Stimulated activated CD8-positive, alpha-beta memory T cell treated with anti-CD3 and anti-CD28 coated beads, Interleukin-4, amount 100 ng/mL, for 1 hour (primary cell): Measurements from ENCODE around the gene IMP4.
A peak's percentile ranks its signal among the peaks of the same experiment; 100 is the strongest.

Experiments
- DNase-seq, 2 donors: peaks; one replicate each; pipeline ENCODE4 v3.0.0-alpha.2; 2020; ENCODE audit warnings: low read depth in 2 of 2, low spot score in 1 of 2

Gene IMP4

DNA sequence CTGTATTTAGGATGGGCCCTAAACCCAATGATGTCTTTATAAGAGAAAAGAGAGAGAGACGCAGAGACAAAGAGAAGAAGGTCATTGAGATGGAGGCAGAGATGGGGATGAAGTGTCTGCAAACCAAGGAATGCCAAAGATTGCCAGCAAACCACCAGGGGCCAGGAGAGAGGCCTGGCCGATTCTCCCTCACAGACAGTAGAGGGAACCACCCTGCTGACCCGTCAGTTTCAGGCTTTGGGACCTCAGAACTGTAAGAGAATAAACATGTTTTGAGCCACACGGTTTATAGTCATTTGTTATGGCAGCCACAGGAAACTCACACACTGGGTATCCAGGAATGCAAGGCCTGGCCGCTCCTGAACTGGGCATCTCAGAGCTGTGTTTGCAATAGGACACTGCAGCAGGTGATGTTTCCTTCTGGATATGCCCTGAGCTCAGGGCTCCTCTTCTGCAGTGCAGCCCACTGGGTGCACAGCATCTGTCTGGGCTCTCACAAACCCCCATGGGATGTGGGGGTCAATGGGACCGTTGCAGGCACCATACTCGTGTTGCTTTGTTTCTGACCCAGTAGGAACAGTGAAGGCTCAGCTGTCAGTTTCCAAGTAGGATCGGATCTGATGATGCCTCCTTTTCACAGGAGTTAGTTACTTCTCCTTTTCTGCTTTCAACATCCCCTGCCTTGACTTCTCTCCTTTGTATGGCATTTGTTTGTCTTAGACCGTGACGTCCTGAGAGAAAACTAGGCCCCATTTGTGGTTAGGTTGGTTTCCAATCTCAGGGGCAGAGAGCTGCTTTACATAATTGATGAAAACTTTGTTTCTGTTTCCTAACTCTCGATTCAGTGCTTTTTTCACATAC, 34.0 kb downstream of the IMP4 start:
- no peak for DNase-seq

DNA sequence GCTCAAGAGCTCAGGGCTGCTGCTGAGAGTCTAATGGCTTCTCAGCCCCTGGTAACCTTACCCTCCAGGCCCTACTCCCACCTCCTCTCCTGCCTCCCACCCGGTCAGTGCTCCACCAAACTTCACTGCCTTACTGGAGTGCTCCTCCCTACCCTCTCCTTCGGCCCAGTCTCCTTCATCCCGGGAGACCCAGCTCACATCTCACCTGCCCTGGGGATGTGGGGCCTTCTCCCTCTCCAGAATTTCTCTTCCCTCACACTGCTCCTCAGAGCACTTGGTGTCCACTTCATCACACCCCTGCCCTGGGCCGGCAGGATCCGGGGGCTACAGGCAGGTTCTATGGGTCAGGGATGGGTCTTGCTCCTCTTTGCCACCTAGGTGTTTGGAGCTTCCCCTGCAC, 34.8 kb downstream of the IMP4 start:
- no peak for DNase-seq

DNA sequence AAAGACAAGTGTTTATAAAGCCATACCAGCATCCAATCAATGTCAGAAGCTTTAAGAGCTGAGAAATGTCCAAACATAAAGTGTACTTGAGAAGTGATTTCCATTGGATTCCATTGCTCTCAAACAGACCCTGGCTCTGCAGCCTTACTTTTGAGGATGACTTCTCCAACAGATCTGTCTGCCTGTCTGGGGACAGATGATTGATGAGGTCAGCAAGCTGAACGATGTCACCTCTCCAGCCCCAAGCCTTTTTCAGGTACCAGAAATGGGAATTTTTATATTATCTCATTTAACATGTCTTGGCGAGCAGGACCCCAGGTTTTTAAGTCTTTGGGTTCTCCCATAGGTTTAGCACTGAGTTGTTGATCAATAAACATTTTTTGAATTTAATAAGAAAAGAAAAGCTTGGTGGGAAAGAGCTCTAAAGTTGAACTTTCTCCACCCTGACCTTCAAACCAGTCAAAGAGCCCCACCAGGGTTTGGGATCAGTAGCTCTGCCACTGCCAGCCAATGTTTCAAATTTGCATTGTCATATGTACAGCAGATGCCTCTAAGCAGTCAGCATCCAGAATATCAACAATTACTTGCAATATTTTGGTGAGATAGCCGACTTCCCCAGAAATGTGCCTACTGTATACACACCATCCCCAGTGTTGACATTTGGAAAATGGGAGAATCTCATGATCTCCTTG, 35.7 kb downstream of the IMP4 start:
- DNase-seq, result no peak

DNA sequence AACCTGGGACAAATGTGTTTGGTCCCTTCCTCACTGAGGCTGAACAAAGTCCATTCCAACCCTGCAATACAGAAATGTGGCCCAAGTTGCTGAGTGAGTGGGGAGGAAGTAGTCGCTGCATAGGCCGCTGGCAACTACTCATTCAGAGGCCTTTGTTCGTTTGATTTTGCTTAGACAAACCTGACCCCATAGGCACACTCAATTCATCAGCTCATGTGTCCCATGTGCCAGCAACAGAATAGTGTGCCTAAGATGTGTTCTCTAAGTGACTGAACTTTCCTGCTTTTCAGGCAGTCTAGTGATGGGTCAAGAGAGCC, 36.2 kb downstream of the IMP4 start:
- DNase-seq, result no peak

DNA sequence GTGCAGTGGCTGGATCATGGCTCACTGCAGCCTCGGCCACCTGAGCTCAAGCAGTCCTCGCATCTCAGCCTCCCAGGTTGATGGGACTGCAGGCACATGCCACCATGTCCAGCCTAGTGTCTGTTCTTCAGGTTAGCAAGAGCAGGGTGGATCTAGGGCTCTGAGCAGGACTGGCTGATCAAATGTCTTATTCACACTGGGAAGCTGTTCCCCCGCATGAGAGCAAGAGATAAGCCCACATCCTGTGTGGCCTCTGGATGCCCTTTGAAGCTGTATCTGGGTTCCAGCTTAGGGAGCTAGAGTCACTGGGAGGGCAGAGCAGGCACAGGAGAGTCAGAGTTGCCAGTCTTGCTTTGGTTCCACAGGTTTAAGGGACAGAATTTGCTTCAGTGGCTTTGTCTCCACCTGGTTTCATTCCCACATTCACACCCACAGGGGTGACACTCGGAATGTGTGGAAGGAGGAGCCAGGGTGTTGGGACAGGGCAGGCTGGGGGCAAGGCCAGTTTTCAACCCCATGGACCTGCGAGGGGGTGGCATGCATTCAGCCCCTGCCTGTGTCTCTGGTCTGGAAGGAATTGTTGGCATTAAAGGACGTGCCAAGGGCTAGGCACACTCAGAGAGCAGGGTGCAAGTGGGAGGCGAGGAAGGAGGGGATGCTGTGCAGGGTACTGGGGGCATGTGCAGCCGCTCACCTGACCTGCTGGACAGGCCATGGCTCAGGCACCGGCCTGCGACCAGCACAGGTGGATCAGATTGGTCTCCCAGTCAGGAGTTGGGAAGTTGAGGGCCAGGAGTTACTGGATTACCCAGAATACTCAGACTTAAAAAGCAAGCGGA, 37.6 kb downstream of the IMP4 start:
- DNase-seq, result no peak

DNA sequence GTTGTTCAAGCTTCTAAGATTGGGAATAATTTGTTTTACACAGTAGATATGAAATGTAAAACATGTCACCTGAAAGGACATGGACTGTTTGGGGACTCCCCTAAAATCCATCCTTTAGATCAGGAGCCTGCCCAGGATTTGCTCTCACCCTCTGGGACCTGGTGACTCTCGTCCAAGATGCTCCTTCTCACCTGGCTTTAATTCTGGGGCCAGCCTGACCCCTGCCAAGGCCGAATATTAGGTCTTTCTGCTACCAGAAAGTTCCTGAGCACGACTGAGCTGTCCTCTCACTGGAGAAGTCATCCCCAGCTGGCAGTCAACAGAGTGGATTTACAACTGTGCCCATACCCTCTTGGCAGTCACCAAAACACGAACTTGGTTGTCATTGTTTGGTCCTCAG, 38.4 kb downstream of the IMP4 start:
- DNase-seq, result no peak

DNA sequence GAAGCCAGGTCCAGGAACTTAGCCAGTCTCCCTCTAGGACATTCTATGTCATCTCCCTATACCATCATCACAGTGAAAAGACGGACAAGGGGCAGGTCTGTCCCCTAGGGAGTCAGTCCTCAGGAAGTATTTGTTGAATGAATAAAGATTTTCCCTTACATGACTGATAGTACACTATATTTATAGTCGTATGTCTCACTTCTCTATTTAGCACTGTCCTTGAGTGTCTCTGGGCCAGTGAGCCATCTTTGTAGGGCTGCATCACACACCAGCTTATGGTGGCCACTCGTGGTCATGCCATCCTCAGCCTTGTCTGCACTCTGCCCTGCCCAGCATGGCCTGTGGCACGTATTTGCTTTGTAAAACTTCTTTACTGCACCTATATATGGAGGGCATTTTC, 38.9 kb downstream of the IMP4 start:
- DNase-seq, result no peak

DNA sequence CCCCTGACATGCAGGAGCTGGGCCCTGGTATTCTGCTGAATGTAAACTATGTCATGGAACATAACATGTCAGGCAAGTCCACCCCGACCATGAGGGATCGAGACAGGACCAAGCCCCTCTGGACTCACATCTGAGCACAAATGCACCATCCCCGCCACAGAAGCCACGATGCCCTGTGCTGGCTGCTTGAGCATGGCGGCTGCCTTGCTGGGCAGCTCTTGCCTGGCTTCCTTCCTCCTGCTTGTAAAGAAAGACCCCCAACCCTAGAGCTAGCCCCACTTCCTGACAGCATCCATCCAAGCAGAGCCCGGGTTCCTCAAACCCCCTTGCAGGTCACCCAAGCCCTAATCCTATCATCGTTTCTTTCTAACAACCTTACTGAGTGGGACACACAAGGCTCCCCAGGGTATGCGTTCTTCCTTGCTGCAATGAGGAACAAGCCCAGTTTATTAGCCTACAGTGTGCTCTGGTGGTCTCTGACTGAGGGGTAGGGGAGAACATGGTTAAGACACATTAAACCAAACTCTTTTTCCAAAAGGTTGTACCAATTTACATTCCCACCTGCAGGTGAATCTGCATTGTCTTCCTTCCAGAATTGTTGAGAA, 39.7 kb downstream of the IMP4 start:
- no peak for DNase-seq

DNA sequence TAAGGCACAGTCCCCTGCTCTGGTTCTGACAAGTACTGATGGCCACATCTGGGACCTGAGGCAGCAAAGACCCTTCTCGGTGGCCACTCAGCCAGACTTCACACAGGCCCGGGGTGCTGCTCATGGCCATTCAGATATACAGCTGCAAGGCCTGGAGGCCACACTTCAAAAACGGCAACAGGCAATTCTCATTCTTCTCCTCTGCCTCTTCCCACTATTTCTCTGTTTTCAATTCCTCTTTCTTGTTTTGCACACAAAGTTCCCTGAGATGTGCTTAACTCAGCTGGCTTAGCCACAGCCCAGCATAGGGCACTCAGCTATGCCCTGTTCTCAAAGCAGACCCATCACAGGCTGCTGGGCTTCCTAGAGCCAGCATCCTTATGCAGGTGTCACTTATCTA, 43.0 kb downstream of the IMP4 start:
- no peak for DNase-seq

DNA sequence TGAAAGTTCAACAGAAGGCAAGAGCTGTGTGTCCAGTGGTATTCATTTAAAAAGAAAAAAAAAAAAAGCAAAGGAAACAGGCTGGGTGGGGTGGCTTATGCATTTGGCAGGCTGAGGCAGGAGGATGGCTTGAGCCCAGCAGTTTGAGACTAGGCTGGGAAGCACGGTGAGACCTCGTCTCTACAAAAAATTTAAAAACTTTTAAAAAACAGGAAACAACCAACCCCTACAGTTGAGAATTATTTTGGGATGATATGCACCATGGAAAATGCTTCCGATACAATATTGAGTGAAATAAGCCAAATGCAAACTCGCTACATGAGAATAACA, 44.3 kb downstream of the IMP4 start:
- no peak for DNase-seq

DNA sequence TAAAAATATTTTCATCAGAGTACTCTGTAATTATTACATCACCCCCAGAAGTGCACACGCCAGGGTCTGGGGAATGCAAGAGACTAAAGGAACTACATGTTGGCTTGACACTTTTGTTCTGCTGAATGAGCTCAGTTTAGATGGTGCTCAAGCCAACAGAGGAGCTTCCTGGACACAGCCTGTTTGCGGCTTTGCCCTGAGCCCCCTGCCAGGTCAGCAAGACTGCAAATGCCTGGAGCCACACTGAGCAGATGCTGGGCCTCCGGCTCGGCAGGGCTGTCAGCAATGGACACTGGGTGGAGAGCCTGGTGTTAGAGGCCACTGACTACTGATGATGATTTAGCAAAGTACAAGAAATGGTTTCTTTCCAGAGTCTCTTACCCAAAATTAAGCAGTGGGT, 45.1 kb downstream of the IMP4 start:
- DNase-seq, result no peak

DNA sequence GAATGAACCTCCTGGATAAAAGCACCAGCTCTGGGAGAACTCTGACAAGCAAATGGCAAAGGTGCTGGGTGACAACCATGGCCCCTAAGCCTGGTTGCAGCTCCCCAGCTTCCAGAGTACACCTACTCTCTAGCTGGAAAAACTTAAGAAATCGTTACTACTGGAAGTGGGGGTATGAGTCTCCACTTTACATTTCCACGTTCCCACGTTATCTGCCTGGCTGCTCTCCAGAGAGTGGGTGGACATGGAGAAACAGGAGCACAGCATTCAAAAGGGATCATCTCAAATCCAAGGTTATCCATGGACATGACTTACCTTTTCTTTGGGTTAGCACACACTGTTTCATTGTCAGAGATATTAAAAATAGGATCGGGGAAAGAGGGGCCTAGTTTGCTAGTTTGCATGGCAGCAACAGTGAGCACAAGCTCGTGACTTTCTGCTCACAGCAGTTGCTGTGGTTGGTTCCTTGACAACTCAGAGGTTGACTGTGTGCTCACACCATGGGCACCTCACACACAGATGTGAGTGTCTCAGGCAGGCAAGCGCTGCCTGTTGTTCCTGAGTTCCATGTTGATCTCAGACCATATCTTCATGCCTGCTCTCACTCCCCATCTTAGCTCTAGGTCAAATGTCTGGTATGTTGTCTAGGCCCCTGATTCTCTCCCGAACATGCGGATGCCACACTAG, 45.7 kb downstream of the IMP4 start:
- no peak for DNase-seq

DNA sequence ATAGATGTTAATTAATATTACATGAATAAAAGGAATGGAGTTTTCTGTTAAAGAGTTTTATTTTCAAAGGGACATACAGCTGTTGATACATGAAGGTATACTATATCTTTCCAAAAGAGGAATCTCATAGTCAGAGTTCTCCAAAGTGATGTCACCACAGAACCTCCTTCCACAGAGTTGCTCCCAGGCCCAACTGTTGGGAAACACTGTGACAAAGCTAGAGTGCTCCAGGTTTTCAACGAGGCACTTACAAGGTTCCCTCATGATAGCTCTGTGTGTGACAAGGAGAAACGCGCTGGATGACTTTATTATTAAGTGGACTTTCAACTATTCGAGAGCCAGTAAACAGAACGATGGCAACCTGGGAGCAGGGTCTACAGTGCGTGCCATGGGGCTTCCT, 46.7 kb downstream of the IMP4 start:
- DNase-seq, result no peak

DNA sequence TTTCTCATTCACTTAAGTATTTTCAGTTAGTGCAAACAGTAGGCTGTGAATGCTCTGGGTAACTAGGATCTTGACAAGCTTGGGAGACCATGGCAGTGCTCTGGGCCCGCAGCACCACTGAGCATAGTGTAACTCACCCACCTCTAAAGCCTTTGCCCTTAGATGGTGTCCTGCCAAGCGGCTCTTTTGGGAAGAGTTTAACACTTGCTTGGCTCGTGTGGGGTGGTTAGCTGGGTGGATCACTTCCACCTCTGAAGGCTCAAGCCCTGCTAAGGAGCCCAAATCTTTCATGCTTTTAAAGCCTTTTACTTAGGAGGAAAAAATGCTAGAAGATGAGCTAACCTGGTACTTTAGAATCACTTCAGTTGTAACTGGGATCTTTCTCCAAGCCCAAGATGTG, 47.1 kb downstream of the IMP4 start:
- no peak for DNase-seq

DNA sequence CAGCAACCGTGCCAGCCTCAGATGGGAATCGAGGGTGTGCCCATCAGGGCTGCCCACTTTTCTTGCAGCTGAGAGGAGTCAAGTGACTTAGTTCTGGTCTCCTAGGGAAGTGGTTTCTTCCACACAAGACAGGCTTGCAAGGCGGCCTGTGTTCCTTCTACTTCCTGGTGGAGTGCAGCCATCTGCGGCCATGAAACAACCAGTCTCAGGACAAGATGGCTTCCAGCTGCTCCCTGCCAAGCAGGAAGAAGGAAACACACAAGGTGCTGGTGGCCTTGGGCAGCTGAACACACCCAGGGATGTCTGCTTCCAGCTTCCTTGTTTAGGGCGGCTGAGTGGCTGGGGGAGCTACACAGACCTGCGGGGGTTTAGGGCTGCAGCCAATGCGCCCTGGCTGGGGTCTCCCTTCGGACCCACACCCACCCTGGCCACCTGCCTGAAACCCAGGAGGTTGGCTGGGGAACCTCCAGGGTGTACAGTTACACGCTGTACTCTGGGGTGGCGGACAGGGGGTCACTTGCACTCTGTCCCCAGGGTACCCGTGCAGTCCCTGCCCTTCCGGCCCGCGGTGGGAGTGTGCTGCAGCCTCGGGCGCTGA, 47.9 kb downstream of the IMP4 start:
- no peak for DNase-seq

DNA sequence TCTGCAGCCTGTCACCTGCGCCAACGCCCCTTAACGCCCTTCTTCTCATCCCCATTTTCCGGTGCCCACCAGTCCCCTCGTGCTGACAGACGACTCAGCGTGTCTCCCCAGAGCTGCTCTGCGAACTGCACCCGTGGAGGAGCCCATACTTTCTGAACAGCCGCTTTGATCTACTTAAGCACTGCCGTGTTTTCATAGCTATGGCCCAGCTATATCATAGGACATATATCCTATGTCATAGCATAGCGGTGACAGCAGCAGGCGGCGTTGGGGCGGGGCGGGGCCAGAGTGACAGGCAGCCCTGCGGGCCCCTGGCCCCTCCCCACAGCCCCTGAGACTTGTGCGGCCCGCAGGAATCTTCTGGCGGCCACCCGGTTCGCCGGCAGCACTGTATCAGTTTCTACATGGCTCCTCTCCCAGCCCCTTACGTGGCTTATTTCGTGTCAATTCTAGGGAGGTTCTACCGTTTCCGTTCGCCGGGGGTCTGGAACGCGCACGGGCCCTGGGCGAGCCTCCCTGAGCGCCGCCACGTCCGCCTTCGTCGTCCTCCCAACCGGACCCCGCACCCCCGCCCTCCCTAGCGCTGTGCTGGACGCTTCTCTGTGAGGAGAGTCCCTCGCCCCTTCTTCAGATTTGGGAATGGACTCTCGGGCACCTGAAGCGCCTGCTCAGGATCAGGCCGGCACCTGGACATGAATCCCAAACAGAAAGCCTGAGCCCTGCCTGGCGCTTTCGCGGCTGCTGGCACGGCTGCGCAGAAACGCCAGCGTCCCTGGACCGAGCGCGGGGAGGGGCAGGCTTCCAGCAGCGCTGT, 48.6 kb downstream of the IMP4 start:
- DNase-seq, result peak in 1 of 2 donors; percentile 27

DNA sequence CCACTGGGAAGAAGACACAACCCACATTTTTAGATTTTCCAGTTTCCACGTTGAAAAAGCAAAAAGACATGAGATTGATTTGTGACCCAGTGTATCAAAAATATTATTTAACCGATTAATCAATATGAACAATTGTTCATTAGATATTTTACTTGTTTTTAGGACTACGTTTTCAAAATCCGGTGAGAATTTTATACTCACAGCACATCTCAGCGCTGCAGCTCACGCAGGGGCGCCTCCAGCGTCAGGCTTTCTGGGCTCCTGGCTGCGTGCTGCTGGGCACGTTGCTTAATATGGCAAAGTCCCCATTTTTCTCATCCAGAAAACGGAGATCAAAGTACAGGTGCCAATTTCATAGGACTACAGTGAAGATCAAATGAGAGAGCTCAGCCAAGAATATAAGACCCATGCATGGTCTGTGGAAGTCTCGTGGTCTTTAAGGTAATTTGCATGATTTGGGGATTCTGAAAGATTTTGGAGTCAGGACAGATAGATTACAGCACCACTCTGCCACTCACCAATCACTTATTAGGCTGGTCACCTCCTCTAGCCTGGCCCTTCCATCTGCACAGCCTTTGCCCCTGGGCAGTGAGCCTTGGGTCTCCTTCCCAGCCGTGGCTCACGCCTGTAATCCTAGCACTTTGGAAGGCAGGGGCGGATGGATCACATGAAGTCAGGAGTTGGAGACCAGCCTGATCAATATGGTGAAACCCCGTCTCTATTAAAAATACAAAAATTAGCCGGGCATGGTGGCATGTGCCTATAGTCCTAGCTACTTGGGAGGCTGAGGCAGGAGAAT, 49.4 kb downstream of the IMP4 start:
- no peak for DNase-seq

DNA sequence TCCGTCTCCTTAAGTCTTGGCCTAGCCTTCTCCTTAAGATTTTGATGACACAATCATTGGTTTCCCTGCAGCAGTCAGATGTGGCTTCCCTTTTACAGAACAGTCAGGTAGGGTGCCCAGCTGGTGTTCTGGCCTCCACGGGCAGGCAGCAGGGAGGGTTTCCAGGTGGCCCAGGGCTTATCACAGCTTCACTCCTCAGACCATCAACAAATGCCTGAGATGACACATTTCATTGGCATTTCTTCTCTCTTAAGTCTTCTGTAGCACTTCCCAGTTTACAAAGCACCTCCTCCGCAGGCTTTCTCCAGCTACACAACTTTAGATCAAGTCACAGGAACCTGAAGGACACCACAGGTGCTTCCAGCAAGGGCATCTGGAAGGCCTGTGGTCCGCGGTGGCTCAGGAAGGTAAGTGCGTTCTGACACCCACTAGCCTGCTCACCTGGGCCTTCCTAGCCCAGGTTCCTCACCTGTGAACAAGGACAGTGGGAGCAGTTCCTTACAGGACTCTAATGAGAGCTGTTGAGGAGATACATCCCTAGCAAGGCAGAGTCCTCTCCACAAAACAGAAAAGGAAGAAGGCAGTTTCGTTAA, 50.7 kb downstream of the IMP4 start:
- DNase-seq, result no peak
